HepG2 (cell line): ENCODE measurements around the gene ZNF792. TPM values are rescaled to one million over a fixed set of nuclear protein-coding genes. Genes with fewer than 3 reads are reported as not detected.

Source experiments
- GABPA ChIP-seq, 2 experiments: IDR thresholded peaks; 2 replicates each; pipeline ENCODE4 v1.6.1; 2011 to 2016; ENCODE audit warnings: low read depth in 2 of 2, low read length in 1 of 2, missing biosample characterization in 1 of 2, missing genetic modification characterization in 1 of 2
- MAF1 ChIP-seq: sonication (generic); formaldehyde crosslinking; IDR thresholded peaks from 2 replicates; pipeline ENCODE4 v1.5.0; 2020; ENCODE audit warnings: missing genetic modification reagents, borderline replicate concordance
- NCOA2 ChIP-seq: sonication (generic); formaldehyde crosslinking; IDR thresholded peaks from 2 replicates; pipeline ENCODE4 v1.8.0; 2022; ENCODE audit warnings: inconsistent platforms
- NR2F6 ChIP-seq, 2 experiments: IDR thresholded peaks; 2 replicates each; pipeline ENCODE4 v1.6.1; 2016; ENCODE audit warnings: antibody characterized with exemption in 1 of 2, mild to moderate bottlenecking in 1 of 2
- SRF ChIP-seq: IDR thresholded peaks from 2 replicates; pipeline ENCODE4 v1.6.1; 2011; ENCODE audit warnings: mild to moderate bottlenecking, low read depth, low read length, moderate library complexity
- TAF1 ChIP-seq: sonication (generic); formaldehyde crosslinking; IDR thresholded peaks from 2 replicates; pipeline ENCODE4 v1.4.0; 2020; ENCODE audit warnings: missing genetic modification reagents
- ZNF180 ChIP-seq: sonication (generic); formaldehyde crosslinking; IDR thresholded peaks from 2 replicates; pipeline ENCODE4 v1.4.0; 2020; ENCODE audit warnings: low read depth, missing genetic modification reagents, borderline replicate concordance
- ZNF773 ChIP-seq: sonication (generic); formaldehyde crosslinking; IDR thresholded peaks from 2 replicates; pipeline ENCODE4 v1.4.0; 2020; ENCODE audit warnings: missing genetic modification reagents, borderline replicate concordance
- polyA plus RNA-seq, 8 experiments: library from polyadenylated mRNA; depleted of rRNA in 3 of 8; stranded (reverse) in 7 of 8; unstranded in 1 of 8; fragments of >200 nt; fragmentation: Illumina TruSeq in 4 of 8; extraction: Trizol in 4 of 8; gene quantifications; 2 replicates each; pipeline versions ENCODE4 v1.2.1 to v1.2.3, GENCODE V29; 2011 to 2016; ENCODE audit warnings: low read depth in 4 of 8, missing spikeins in 1 of 8, mixed read lengths in 1 of 8; ENCODE audit not compliant: insufficient read depth in 1 of 8
- total RNA-seq, 5 experiments: library from RNA; depleted of rRNA; stranded (reverse); fragments of >200 nt; fragmentation: Illumina TruSeq; extraction: Trizol; gene quantifications; 2 replicates each; pipeline ENCODE4 v1.2.3, GENCODE V29; 2016; ENCODE audit warnings: low read depth in 1 of 5
- TF ChIP-seq, protein P1 (sequence below), 2 experiments: fragments of 450-650 bp in 1 of 2; sonication (generic) in 1 of 2; formaldehyde crosslinking in 1 of 2; IDR thresholded peaks; 2 replicates each; pipeline versions ENCODE4 v1.6.1 to v1.8.0; 2016 to 2022; ENCODE audit warnings: antibody characterized with exemption in 1 of 2, mild to moderate bottlenecking in 1 of 2, missing genetic modification reagents in 1 of 2
- TF ChIP-seq, protein P2 (sequence below): sonication (generic); formaldehyde crosslinking; IDR thresholded peaks from 2 replicates; pipeline ENCODE4 v1.5.0; 2020; ENCODE audit warnings: mild to moderate bottlenecking, missing genetic modification reagents, borderline replicate concordance

The ZNF792 gene
- total and polyA plus RNA-seq, 2 of the 13 experiments (the other 11 are each of a cell fraction or from before 2014, with no cell fraction given) = 5.5 to 11.5 TPM

DNA sequence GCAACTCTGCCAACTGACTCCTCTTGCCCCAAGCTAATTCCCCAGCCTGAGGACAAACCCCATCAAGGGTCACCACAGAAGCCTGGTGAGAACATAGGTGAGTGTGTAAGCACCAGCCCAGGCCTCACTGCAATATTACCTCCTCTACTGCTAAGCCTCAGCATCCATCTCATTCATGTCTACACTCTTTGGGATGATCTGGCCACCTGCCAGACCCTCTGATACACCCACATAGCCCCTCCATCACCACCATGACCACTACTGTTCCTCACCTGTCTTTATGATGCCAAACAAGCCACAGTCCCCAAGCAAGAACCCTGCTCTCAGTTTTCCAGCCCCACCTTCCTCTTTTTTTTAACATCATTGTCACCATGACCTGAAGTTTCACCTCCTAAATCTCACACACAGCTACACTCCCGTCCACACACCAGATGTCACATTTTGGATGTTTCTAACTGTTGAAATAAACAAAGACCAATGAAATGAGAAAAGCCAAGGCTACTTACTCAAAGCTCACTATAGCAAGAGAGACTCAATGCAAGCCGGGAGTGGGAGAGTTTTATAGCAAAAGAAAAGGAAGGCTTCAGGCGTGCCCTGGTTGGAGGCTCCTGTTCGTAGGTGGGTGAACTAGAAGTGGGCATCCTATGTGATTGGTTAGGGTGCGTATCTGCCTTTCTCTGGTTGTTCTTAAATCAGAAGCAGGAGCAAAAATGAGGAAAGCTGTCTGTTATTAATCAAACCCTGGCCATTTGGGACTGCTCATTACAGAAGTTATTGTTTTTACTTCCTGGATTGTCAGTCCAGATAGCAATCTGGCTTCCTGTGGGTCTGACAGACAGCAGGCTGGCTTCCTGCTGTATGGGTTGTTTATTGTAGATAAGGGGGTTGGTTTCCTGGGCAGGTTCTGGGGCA is 2.0 kb downstream of the ZNF792 start (continued):
- TF ChIP-seq GABPA (IDR thresholded peaks at IDR 0.05; ENCODE audit: low read depth, low read length) = peak; percentile 35; the same call in 1 of the 2 replicates
- peak; percentile 88 for TF ChIP-seq GABPA (CRISPR knock-in tag; IDR thresholded peaks at IDR 0.05; ENCODE audit: low read depth)
- TF ChIP-seq, protein P1, sequence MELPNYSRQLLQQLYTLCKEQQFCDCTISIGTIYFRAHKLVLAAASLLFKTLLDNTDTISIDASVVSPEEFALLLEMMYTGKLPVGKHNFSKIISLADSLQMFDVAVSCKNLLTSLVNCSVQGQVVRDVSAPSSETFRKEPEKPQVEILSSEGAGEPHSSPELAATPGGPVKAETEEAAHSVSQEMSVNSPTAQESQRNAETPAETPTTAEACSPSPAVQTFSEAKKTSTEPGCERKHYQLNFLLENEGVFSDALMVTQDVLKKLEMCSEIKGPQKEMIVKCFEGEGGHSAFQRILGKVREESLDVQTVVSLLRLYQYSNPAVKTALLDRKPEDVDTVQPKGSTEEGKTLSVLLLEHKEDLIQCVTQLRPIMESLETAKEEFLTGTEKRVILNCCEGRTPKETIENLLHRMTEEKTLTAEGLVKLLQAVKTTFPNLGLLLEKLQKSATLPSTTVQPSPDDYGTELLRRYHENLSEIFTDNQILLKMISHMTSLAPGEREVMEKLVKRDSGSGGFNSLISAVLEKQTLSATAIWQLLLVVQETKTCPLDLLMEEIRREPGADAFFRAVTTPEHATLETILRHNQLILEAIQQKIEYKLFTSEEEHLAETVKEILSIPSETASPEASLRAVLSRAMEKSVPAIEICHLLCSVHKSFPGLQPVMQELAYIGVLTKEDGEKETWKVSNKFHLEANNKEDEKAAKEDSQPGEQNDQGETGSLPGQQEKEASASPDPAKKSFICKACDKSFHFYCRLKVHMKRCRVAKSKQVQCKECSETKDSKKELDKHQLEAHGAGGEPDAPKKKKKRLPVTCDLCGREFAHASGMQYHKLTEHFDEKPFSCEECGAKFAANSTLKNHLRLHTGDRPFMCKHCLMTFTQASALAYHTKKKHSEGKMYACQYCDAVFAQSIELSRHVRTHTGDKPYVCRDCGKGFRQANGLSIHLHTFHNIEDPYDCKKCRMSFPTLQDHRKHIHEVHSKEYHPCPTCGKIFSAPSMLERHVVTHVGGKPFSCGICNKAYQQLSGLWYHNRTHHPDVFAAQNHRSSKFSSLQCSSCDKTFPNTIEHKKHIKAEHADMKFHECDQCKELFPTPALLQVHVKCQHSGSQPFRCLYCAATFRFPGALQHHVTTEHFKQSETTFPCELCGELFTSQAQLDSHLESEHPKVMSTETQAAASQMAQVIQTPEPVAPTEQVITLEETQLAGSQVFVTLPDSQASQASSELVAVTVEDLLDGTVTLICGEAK (IDR thresholded peaks at IDR 0.05) = no peak
- TF ChIP-seq, protein P1 (CRISPR knock-in tag; IDR thresholded peaks at IDR 0.05) = peak; percentile 27; the same call in 1 of the 2 replicates
- peak; percentile 66; the same call in 1 of the 2 replicates for TF ChIP-seq NCOA2
- no peak for TF ChIP-seq ZNF180
- no peak for TF ChIP-seq MAF1 (CRISPR knock-in tag)
- TF ChIP-seq SRF = no peak
- TF ChIP-seq NR2F6 (IDR thresholded peaks at IDR 0.05) = no peak
- 0 out of 2 replicates have a peak, but pooled peaks have one; percentile 16 for TF ChIP-seq NR2F6 (CRISPR knock-in tag; IDR thresholded peaks at IDR 0.05)
- TF ChIP-seq ZNF773 (CRISPR knock-in tag) = no peak
- TF ChIP-seq, protein P2, sequence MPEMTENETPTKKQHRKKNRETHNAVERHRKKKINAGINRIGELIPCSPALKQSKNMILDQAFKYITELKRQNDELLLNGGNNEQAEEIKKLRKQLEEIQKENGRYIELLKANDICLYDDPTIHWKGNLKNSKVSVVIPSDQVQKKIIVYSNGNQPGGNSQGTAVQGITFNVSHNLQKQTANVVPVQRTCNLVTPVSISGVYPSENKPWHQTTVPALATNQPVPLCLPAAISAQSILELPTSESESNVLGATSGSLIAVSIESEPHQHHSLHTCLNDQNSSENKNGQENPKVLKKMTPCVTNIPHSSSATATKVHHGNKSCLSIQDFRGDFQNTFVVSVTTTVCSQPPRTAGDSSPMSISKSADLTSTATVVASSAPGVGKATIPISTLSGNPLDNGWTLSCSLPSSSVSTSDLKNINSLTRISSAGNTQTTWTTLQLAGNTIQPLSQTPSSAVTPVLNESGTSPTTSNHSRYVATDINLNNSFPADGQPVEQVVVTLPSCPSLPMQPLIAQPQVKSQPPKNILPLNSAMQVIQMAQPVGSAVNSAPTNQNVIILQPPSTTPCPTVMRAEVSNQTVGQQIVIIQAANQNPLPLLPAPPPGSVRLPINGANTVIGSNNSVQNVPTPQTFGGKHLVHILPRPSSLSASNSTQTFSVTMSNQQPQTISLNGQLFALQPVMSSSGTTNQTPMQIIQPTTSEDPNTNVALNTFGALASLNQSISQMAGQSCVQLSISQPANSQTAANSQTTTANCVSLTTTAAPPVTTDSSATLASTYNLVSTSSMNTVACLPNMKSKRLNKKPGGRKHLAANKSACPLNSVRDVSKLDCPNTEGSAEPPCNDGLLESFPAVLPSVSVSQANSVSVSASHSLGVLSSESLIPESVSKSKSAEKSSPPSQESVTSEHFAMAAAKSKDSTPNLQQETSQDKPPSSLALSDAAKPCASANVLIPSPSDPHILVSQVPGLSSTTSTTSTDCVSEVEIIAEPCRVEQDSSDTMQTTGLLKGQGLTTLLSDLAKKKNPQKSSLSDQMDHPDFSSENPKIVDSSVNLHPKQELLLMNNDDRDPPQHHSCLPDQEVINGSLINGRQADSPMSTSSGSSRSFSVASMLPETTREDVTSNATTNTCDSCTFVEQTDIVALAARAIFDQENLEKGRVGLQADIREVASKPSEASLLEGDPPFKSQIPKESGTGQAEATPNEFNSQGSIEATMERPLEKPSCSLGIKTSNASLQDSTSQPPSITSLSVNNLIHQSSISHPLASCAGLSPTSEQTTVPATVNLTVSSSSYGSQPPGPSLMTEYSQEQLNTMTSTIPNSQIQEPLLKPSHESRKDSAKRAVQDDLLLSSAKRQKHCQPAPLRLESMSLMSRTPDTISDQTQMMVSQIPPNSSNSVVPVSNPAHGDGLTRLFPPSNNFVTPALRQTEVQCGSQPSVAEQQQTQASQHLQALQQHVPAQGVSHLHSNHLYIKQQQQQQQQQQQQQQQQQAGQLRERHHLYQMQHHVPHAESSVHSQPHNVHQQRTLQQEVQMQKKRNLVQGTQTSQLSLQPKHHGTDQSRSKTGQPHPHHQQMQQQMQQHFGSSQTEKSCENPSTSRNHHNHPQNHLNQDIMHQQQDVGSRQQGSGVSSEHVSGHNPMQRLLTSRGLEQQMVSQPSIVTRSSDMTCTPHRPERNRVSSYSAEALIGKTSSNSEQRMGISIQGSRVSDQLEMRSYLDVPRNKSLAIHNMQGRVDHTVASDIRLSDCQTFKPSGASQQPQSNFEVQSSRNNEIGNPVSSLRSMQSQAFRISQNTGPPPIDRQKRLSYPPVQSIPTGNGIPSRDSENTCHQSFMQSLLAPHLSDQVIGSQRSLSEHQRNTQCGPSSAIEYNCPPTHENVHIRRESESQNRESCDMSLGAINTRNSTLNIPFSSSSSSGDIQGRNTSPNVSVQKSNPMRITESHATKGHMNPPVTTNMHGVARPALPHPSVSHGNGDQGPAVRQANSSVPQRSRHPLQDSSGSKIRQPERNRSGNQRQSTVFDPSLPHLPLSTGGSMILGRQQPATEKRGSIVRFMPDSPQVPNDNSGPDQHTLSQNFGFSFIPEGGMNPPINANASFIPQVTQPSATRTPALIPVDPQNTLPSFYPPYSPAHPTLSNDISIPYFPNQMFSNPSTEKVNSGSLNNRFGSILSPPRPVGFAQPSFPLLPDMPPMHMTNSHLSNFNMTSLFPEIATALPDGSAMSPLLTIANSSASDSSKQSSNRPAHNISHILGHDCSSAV (CRISPR knock-in tag) = no peak
- TF ChIP-seq TAF1 (CRISPR knock-in tag) = no peak
